SK-N-SH (cell line): ENCODE results near the gene REEP1.

Source experiments
- CHD2 ChIP-seq: fragments of 150-350 bp; IDR thresholded peaks from 2 replicates; pipeline ENCODE4 v1.6.1; 2018; ENCODE audit warnings: low read length; ENCODE audit not compliant: partially characterized antibody
- ELF1 ChIP-seq: IDR thresholded peaks from 2 replicates; pipeline ENCODE4 v1.4.0; 2012
- JUND ChIP-seq: IDR thresholded peaks from 2 replicates; pipeline ENCODE4 v1.4.0; 2012
- MXI1 ChIP-seq: IDR thresholded peaks from 2 replicates; pipeline ENCODE4 v1.6.1; 2012; ENCODE audit warnings: mild to moderate bottlenecking, low read depth, low read length, improper control_type of control experiment
- RAD21 ChIP-seq: IDR thresholded peaks from 2 replicates; pipeline ENCODE4 v1.6.1; 2012; ENCODE audit warnings: mild to moderate bottlenecking, low read length
- YY1 ChIP-seq: IDR thresholded peaks from 2 replicates; pipeline ENCODE4 v1.4.0; 2012; ENCODE audit warnings: low read depth, mild to moderate bottlenecking
- TF ChIP-seq, protein P1 (sequence below): fragments of 200-600 bp; sonication (generic); IDR thresholded peaks from 2 replicates; pipeline ENCODE4 v1.6.1; 2017; ENCODE audit warnings: antibody characterized with exemption, mild to moderate bottlenecking, moderate library complexity
- TF ChIP-seq, protein P2 (sequence below): IDR thresholded peaks from 2 replicates; pipeline ENCODE4 v1.4.0; 2012; ENCODE audit warnings: low read depth, borderline replicate concordance
- TF ChIP-seq, protein P3 (sequence below): IDR thresholded peaks from 2 replicates; pipeline ENCODE4 v1.6.1; 2012; ENCODE audit warnings: mild to moderate bottlenecking, low read depth, low read length, moderate library complexity
- TF ChIP-seq, protein P4 (sequence below): fragments of 150-350 bp; IDR thresholded peaks from 2 replicates; pipeline ENCODE4 v1.6.1; 2017; ENCODE audit warnings: antibody characterized with exemption, low read length, low read depth, borderline replicate concordance

DNA sequence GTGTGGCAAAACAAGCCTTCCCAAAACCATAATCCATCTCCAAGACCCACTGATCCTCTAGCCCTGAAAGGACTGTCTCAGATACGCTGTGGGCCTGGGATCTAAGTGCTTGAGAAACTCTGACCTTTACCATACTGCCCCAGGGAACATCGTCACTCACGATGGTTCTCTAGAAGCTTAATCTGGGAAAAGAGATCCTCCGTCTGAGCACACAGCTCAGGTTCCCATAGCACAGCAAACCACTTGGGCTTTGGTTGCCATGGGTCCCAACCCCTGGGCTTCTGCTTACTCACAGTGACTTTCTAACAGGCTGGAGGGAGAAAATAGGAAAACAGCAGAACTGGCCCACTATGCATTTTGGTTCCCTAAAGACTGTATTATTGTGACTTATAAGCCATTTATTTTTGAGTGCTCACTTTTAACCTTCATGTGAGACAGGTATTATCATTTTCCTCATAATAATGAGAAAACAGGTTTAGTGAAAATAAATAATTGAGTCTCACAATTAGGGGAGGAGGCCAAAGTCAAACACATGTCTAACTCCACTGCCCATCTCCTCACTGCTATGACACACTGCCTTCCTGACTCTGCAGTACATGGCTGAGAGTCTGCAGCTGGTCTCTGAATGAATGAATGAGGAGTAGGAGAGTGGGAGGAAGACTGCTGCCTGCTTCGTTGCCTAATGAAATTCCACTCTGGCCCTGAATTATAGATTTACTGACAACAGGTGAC, 46.7 kb downstream of the REEP1 start:
- TF ChIP-seq RAD21 (no peak), CHD2 (no peak), YY1 (no peak), JUND (no peak), MXI1 (no peak), ELF1 (no peak)
- TF ChIP-seq, protein P1, sequence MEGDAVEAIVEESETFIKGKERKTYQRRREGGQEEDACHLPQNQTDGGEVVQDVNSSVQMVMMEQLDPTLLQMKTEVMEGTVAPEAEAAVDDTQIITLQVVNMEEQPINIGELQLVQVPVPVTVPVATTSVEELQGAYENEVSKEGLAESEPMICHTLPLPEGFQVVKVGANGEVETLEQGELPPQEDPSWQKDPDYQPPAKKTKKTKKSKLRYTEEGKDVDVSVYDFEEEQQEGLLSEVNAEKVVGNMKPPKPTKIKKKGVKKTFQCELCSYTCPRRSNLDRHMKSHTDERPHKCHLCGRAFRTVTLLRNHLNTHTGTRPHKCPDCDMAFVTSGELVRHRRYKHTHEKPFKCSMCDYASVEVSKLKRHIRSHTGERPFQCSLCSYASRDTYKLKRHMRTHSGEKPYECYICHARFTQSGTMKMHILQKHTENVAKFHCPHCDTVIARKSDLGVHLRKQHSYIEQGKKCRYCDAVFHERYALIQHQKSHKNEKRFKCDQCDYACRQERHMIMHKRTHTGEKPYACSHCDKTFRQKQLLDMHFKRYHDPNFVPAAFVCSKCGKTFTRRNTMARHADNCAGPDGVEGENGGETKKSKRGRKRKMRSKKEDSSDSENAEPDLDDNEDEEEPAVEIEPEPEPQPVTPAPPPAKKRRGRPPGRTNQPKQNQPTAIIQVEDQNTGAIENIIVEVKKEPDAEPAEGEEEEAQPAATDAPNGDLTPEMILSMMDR = no peak
- TF ChIP-seq, protein P2, sequence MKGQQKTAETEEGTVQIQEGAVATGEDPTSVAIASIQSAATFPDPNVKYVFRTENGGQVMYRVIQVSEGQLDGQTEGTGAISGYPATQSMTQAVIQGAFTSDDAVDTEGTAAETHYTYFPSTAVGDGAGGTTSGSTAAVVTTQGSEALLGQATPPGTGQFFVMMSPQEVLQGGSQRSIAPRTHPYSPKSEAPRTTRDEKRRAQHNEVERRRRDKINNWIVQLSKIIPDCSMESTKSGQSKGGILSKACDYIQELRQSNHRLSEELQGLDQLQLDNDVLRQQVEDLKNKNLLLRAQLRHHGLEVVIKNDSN = no peak
- TF ChIP-seq, protein P3, sequence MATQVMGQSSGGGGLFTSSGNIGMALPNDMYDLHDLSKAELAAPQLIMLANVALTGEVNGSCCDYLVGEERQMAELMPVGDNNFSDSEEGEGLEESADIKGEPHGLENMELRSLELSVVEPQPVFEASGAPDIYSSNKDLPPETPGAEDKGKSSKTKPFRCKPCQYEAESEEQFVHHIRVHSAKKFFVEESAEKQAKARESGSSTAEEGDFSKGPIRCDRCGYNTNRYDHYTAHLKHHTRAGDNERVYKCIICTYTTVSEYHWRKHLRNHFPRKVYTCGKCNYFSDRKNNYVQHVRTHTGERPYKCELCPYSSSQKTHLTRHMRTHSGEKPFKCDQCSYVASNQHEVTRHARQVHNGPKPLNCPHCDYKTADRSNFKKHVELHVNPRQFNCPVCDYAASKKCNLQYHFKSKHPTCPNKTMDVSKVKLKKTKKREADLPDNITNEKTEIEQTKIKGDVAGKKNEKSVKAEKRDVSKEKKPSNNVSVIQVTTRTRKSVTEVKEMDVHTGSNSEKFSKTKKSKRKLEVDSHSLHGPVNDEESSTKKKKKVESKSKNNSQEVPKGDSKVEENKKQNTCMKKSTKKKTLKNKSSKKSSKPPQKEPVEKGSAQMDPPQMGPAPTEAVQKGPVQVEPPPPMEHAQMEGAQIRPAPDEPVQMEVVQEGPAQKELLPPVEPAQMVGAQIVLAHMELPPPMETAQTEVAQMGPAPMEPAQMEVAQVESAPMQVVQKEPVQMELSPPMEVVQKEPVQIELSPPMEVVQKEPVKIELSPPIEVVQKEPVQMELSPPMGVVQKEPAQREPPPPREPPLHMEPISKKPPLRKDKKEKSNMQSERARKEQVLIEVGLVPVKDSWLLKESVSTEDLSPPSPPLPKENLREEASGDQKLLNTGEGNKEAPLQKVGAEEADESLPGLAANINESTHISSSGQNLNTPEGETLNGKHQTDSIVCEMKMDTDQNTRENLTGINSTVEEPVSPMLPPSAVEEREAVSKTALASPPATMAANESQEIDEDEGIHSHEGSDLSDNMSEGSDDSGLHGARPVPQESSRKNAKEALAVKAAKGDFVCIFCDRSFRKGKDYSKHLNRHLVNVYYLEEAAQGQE = no peak
- TF ChIP-seq, protein P4, sequence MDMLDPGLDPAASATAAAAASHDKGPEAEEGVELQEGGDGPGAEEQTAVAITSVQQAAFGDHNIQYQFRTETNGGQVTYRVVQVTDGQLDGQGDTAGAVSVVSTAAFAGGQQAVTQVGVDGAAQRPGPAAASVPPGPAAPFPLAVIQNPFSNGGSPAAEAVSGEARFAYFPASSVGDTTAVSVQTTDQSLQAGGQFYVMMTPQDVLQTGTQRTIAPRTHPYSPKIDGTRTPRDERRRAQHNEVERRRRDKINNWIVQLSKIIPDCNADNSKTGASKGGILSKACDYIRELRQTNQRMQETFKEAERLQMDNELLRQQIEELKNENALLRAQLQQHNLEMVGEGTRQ = no peak
